K562 (cell line): ENCODE results near the gene VEGFA. TPM values are rescaled to one million over a fixed set of nuclear protein-coding genes. Genes with fewer than 3 reads are reported as not detected.
A peak's percentile ranks its signal among the peaks of the same experiment; 100 is the strongest.

Experiments used
- CREB1 ChIP-seq, 2 experiments: sonication (generic) in 1 of 2; formaldehyde crosslinking in 1 of 2; IDR thresholded peaks; 2 replicates each; pipeline versions ENCODE4 v1.6.1 to v1.8.0; 2012 to 2022; ENCODE audit warnings: inconsistent platforms in 1 of 2, mild to moderate bottlenecking in 1 of 2, missing genetic modification reagents in 1 of 2, moderate library complexity in 1 of 2
- ETS1 ChIP-seq: conservative IDR thresholded peaks from 2 replicates; pipeline ENCODE4 v1.6.1; 2011; ENCODE audit warnings: low read depth, mild to moderate bottlenecking, low read length; ENCODE audit not compliant: control insufficient read depth
- FOXA3 ChIP-seq, 2 experiments: fragments of 450-650 bp in 1 of 2; sonication (generic) in 1 of 2; formaldehyde crosslinking; IDR thresholded peaks in 1 of 2; conservative IDR thresholded peaks in 1 of 2; 2 replicates each; pipeline versions ENCODE4 v1.4.0 to v1.8.0; 2020 to 2022; ENCODE audit warnings: mild to moderate bottlenecking in 2 of 2, missing genetic modification reagents in 1 of 2
- FOXJ3 ChIP-seq: sonication (generic); formaldehyde crosslinking; IDR thresholded peaks from 2 replicates; pipeline ENCODE4 v1.4.0; 2020; ENCODE audit warnings: mild to moderate bottlenecking, missing genetic modification reagents
- MEIS2 ChIP-seq: fragments of 450-650 bp; IDR thresholded peaks from 2 replicates; pipeline ENCODE4 v1.6.1; 2014; ENCODE audit warnings: mild to moderate bottlenecking; ENCODE audit not compliant: partially characterized antibody
- MYNN ChIP-seq, 2 experiments: sonication (generic); formaldehyde crosslinking in 1 of 2; IDR thresholded peaks; 2 replicates each; pipeline versions ENCODE4 v1.5.0 to v1.6.1; 2016 to 2020; ENCODE audit warnings: antibody characterized with exemption in 1 of 2, missing genetic modification reagents in 1 of 2
- NCOA2 ChIP-seq, 2 experiments: fragments of 450-650 bp; IDR thresholded peaks; 2 replicates each; pipeline ENCODE4 v1.6.1; 2018; ENCODE audit warnings: mild to moderate bottlenecking in 2 of 2, moderate library complexity in 1 of 2; ENCODE audit not compliant: partially characterized antibody in 2 of 2
- NFIC ChIP-seq: fragments of 450-650 bp; IDR thresholded peaks from 2 replicates; pipeline ENCODE4 v1.6.1; 2017; ENCODE audit warnings: mild to moderate bottlenecking, inconsistent platforms
- TBL1XR1 ChIP-seq, 2 experiments: IDR thresholded peaks; 2 replicates each; pipeline ENCODE4 v1.6.1; 2012; ENCODE audit warnings: improper control_type of control experiment in 2 of 2, low read length in 2 of 2, mild to moderate bottlenecking in 1 of 2
- ZKSCAN1 ChIP-seq: fragments of 150-350 bp; IDR thresholded peaks from 2 replicates; pipeline ENCODE4 v1.6.1; 2016; ENCODE audit warnings: low read depth, low read length
- ZKSCAN8 ChIP-seq: fragments of 200-800 bp; sonication (Bioruptor generic); IDR thresholded peaks from 2 replicates; pipeline ENCODE4 v1.6.1; 2016; ENCODE audit warnings: missing genetic modification characterization, missing compliant biosample characterization
- ZNF41 ChIP-seq: fragments of 250-450 bp; sonication (Bioruptor Pico); conservative IDR thresholded peaks from 2 replicates; pipeline ENCODE4 v1.4.0; 2020; ENCODE audit warnings: mild to moderate bottlenecking
- ZNF551 ChIP-seq: fragments of 250-450 bp; sonication (Bioruptor Pico); IDR thresholded peaks from 2 replicates; pipeline ENCODE4 v1.5.0; 2021; ENCODE audit warnings: mild to moderate bottlenecking, moderate library complexity
- ZNF609 ChIP-seq: sonication (generic); formaldehyde crosslinking; IDR thresholded peaks from 2 replicates; pipeline ENCODE4 v1.8.1; 2023; ENCODE audit warnings: missing genetic modification reagents, mild to moderate bottlenecking, borderline replicate concordance
- polyA plus RNA-seq, 8 experiments: library from polyadenylated mRNA; depleted of rRNA in 4 of 8; stranded (reverse) in 5 of 8; unstranded in 3 of 8; fragments of >200 nt; fragmentation: Nextera tagmentation in 2 of 8; fragmentation: Illumina TruSeq in 1 of 8; extraction: Ambion mirVana in 2 of 8; extraction: Trizol in 1 of 8; gene quantifications; 2 replicates each; pipeline versions ENCODE4 v1.2.1 to v1.2.3, GENCODE V29; 2011 to 2014; ENCODE audit warnings: inconsistent platforms in 1 of 8, missing spikeins in 1 of 8
- total RNA-seq, 7 experiments: library from RNA; depleted of rRNA in 6 of 7; stranded (reverse); fragments of >200 nt in 6 of 7; fragmentation: Illumina TruSeq in 2 of 7; extraction: Trizol in 2 of 7; gene quantifications; 2 replicates each; pipeline versions ENCODE4 v1.2.1 to v1.2.3, GENCODE V29; 2011 to 2021; ENCODE audit warnings: low replicate concordance in 1 of 7
- TF ChIP-seq, protein P1 (sequence below): sonication (generic); formaldehyde crosslinking; IDR thresholded peaks from 2 replicates; pipeline ENCODE4 v1.4.0; 2020; ENCODE audit warnings: mild to moderate bottlenecking, missing genetic modification reagents
- TF ChIP-seq, protein P2 (sequence below): fragments of 450-650 bp; IDR thresholded peaks from 2 replicates; pipeline ENCODE4 v1.6.1; 2016; ENCODE audit warnings: antibody characterized with exemption

Gene VEGFA
- total and polyA plus RNA-seq, 9 of the 15 experiments (the other 6 are each of a cell fraction or from before 2014, with no cell fraction given) = 14.0 to 271 (median 124) TPM

DNA sequence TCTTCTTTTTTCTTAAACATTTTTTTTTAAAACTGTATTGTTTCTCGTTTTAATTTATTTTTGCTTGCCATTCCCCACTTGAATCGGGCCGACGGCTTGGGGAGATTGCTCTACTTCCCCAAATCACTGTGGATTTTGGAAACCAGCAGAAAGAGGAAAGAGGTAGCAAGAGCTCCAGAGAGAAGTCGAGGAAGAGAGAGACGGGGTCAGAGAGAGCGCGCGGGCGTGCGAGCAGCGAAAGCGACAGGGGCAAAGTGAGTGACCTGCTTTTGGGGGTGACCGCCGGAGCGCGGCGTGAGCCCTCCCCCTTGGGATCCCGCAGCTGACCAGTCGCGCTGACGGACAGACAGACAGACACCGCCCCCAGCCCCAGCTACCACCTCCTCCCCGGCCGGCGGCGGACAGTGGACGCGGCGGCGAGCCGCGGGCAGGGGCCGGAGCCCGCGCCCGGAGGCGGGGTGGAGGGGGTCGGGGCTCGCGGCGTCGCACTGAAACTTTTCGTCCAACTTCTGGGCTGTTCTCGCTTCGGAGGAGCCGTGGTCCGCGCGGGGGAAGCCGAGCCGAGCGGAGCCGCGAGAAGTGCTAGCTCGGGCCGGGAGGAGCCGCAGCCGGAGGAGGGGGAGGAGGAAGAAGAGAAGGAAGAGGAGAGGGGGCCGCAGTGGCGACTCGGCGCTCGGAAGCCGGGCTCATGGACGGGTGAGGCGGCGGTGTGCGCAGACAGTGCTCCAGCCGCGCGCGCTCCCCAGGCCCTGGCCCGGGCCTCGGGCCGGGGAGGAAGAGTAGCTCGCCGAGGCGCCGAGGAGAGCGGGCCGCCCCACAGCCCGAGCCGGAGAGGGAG, 580 bp downstream of the VEGFA start (continued):
- no peak for TF ChIP-seq NCOA2 (IDR thresholded peaks at IDR 0.05; ENCODE audit: partially characterized antibody in 2 of 2)
- TF ChIP-seq ZNF41 (CRISPR knock-in tag) = no peak
- no peak for TF ChIP-seq MYNN (IDR thresholded peaks at IDR 0.05)
- TF ChIP-seq MYNN (CRISPR knock-in tag; IDR thresholded peaks at IDR 0.05) = no peak
- TF ChIP-seq, protein P1, sequence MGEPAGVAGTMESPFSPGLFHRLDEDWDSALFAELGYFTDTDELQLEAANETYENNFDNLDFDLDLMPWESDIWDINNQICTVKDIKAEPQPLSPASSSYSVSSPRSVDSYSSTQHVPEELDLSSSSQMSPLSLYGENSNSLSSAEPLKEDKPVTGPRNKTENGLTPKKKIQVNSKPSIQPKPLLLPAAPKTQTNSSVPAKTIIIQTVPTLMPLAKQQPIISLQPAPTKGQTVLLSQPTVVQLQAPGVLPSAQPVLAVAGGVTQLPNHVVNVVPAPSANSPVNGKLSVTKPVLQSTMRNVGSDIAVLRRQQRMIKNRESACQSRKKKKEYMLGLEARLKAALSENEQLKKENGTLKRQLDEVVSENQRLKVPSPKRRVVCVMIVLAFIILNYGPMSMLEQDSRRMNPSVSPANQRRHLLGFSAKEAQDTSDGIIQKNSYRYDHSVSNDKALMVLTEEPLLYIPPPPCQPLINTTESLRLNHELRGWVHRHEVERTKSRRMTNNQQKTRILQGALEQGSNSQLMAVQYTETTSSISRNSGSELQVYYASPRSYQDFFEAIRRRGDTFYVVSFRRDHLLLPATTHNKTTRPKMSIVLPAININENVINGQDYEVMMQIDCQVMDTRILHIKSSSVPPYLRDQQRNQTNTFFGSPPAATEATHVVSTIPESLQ (CRISPR knock-in tag) = 0 out of 2 replicates have a peak, but pooled peaks have one; percentile 37
- TF ChIP-seq NFIC = 0 out of 2 replicates have a peak, but pooled peaks have one; percentile 4
- TF ChIP-seq FOXJ3 (CRISPR knock-in tag) = no peak
- TF ChIP-seq, protein P2, sequence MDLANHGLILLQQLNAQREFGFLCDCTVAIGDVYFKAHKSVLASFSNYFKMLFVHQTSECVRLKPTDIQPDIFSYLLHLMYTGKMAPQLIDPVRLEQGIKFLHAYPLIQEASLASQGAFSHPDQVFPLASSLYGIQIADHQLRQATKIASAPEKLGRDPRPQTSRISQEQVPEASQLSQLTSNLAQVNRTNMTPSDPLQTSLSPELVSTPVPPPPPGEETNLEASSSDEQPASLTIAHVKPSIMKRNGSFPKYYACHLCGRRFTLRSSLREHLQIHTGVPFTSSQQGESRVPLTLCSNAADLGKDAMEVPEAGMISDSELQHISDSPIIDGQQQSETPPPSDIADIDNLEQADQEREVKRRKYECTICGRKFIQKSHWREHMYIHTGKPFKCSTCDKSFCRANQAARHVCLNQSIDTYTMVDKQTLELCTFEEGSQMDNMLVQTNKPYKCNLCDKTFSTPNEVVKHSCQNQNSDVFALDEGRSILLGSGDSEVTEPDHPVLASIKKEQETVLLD = peak; percentile 46; the same call in 1 of the 2 replicates
- TF ChIP-seq TBL1XR1 (IDR thresholded peaks at IDR 0.05; ENCODE audit: low read length in 2 of 2) = no peak
- TF ChIP-seq FOXA3 (CRISPR knock-in tag; conservative IDR thresholded peaks at IDR 0.05 in 1 of 2, IDR thresholded peaks at IDR 0.05 in 1 of 2) = 0 out of 4 replicates have a peak, but pooled peaks of 1 of the 2 experiments have one; percentile 57
- peak; percentile 48 for TF ChIP-seq CREB1 (IDR thresholded peaks at IDR 0.05)
- TF ChIP-seq CREB1 (CRISPR knock-in tag; IDR thresholded peaks at IDR 0.05) = no peak
- peak; percentile 45 for TF ChIP-seq MEIS2
- no peak for TF ChIP-seq ZNF551 (CRISPR knock-in tag)
- no peak for TF ChIP-seq ZKSCAN8 (CRISPR knock-in tag)
- TF ChIP-seq ZNF609 (CRISPR knock-in tag) = no peak
- no peak for TF ChIP-seq ZKSCAN1
- TF ChIP-seq ETS1 = no peak; the same call in 1 of the 2 replicates
